ENCODE data around the gene TACC2. TPM values are rescaled to one million over a fixed set of nuclear protein-coding genes. Genes with fewer than 3 reads are reported as not detected.

Gene TACC2
- total and polyA plus RNA-seq, 2 experiments from 2014 or later, result 30.8 to 35.9 TPM

GRCh38 chr10:122301055-122301810 is 312.3 kb downstream of the TACC2 start (continued):
- TF ChIP-seq JUNB (IDR thresholded peaks at IDR 0.05; ENCODE audit: unreplicated experiment) (no peak), ZNF331 (CRISPR knock-in tag; IDR thresholded peaks at IDR 0.05; ENCODE audit: low read depth) (no peak), STAT1 (IDR thresholded peaks at IDR 0.05; ENCODE audit: unreplicated experiment) (no peak), EZH2 (IDR thresholded peaks at IDR 0.05; ENCODE audit: low read depth, unreplicated experiment) (no peak), REST (IDR thresholded peaks at IDR 0.05; ENCODE audit: unreplicated experiment) (no peak), ZNF114 (CRISPR knock-in tag; IDR thresholded peaks at IDR 0.05) (no peak)

GRCh38 chr10:122301811-122302115 is 312.8 kb downstream of the TACC2 start:
- ATAC-seq, result no peak
- no peaks in the 10 kb centered on the region for H3K36me3 ChIP-seq (ENCODE audit: insufficient read depth)
- TF ChIP-seq ETS1 (IDR thresholded peaks at IDR 0.05) (no peak), ZNF331 (CRISPR knock-in tag; IDR thresholded peaks at IDR 0.05; ENCODE audit: low read depth) (no peak), ZNF114 (CRISPR knock-in tag; IDR thresholded peaks at IDR 0.05) (no peak), REST (IDR thresholded peaks at IDR 0.05; ENCODE audit: unreplicated experiment) (no peak), NANOG (IDR thresholded peaks at IDR 0.05; ENCODE audit: borderline replicate concordance) (no peak)
- H3K9me2 ChIP-seq (ENCODE audit: insufficient read depth), result 0 out of 2 replicates have a peak, but pooled peaks cover 5% of the 10 kb centered on the region
- no peak overlapping the region for H3K4me3 Mint-ChIP-seq
- H4K20me1 ChIP-seq (replicated peaks; ENCODE audit: insufficient read depth), result no peaks in the 10 kb centered on the region
- peaks cover 4% of the 10 kb centered on the region; the same call in 1 of the 3 replicates for H3K36me3 Mint-ChIP-seq (ENCODE audit: low read depth)
- H3K4me2 ChIP-seq, result no peak overlapping the region
- H3K27me3 Mint-ChIP-seq (ENCODE audit: insufficient read depth, low read depth, poor library complexity), result peaks cover 3% of the 10 kb centered on the region
- H2AFZ ChIP-seq, result no peak overlapping the region
- H3K27ac Mint-ChIP-seq, result no peak overlapping the region
- peaks cover 5% of the 10 kb centered on the region for H3K4me1 Mint-ChIP-seq
- H3K4me3 ChIP-seq, result no peak overlapping the region
- 0 out of 2 replicates have a peak, but pooled peaks cover 2% of the 10 kb centered on the region for H3K4me1 ChIP-seq (ENCODE audit: insufficient read depth)
- peaks cover 8% of the 10 kb centered on the region for H3K9me3 Mint-ChIP-seq
- H3K27me3 ChIP-seq (ENCODE audit: insufficient read depth), result no peaks in the 10 kb centered on the region
- no peaks in the 10 kb centered on the region for H3K79me2 ChIP-seq (replicated peaks; ENCODE audit: insufficient read depth)
- H3K27ac ChIP-seq (ENCODE audit: low read depth), result no peak overlapping the region
- DNase-seq (ENCODE audit: low spot score), result no peak
- no peaks in the 10 kb centered on the region for H3F3A ChIP-seq (replicated peaks; ENCODE audit: low read depth)
